SK-N-DZ (cell line): ENCODE data around the gene VPS16.
"Not testable (repeated sequence)": the region's sequence is repeated elsewhere in the genome, so short reads cannot be mapped to it uniquely, and the experiment has no call there.

Source experiments
- DNase-seq: peaks from one replicate; pipeline ENCODE4 v3.0.0-alpha.2; 2015; ENCODE audit warnings: low spot score

VPS16 gene

GRCh38 chr20:2806351-2806701, 34.2 kb upstream of the VPS16 start:
- DNase-seq: no peak

GRCh38 chr20:2807019-2807418, 33.5 kb upstream of the VPS16 start:
- DNase-seq: no peak

DNA sequence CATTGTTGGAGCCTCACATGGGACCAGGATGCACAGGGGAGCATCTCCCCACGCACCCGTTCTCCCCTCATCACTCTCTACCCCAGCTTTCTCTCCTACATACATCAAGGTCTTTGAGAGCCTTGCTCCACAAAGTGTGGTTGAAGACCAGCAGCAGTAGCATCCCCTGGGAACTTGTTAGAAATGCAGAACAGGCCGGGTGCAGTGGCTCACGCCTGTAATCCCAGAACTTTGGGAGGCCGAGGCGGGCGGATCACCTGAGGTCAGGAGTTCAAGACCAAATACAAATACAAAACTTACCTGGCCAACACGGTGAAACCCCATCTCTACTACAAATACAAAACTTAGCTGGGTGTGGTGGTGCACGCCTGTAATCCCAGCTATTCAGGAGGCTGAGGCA, 32.6 kb upstream of the VPS16 start:
- DNase-seq: not testable (repeated sequence)

GRCh38 chr20:2809690-2810089, 30.9 kb upstream of the VPS16 start:
- no peak for DNase-seq

GRCh38 chr20:2812189-2812588, 28.4 kb upstream of the VPS16 start:
- no peak for DNase-seq

DNA sequence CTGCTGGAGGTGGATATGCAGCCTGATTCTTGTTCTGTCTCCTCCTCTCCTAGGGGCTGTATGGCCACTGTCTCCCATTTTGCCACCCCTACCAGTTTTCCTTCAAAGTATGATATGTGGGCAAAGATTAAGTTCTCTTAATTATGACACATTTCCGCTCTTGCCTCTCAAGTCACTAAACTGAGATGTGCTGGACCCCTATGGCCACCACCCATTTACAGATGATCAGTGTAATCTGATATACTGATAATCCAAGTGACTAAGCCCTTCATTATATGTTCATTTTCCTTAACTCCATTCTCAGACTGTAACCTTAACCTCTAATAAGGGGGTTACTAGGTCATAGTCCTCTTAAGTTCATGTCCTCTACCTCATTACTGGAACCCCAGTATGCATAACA, 26.5 kb upstream of the VPS16 start:
- DNase-seq: no peak

- DNase-seq: peak; percentile 54
These were observed 25.9 kb upstream of the VPS16 start, which contains the start of gene C20orf141 for GRCh38 chr20:2814587-2815051. Gene C20orf141 (plus strand): TSS chr20:2814987. CDS start chr20:2815185, 198 bp downstream.

GRCh38 chr20:2815242-2815900, 25.2 kb upstream of the VPS16 start:
- no peak for DNase-seq

GRCh38 chr20:2816030-2816582, 24.4 kb upstream of the VPS16 start, which contains the start of gene TMEM239:
Gene TMEM239 (plus strand): TSS chr20:2816364. CDS start chr20:2816555, 191 bp downstream.
- DNase-seq: no peak

- DNase-seq: no peak
These were observed 23.8 kb upstream of the VPS16 start for GRCh38 chr20:2816583-2817340.

GRCh38 chr20:2817341-2817726, 23.2 kb upstream of the VPS16 start:
- no peak for DNase-seq

- DNase-seq: no peak
These were observed 22.5 kb upstream of the VPS16 start for GRCh38 chr20:2817891-2818595.

DNA sequence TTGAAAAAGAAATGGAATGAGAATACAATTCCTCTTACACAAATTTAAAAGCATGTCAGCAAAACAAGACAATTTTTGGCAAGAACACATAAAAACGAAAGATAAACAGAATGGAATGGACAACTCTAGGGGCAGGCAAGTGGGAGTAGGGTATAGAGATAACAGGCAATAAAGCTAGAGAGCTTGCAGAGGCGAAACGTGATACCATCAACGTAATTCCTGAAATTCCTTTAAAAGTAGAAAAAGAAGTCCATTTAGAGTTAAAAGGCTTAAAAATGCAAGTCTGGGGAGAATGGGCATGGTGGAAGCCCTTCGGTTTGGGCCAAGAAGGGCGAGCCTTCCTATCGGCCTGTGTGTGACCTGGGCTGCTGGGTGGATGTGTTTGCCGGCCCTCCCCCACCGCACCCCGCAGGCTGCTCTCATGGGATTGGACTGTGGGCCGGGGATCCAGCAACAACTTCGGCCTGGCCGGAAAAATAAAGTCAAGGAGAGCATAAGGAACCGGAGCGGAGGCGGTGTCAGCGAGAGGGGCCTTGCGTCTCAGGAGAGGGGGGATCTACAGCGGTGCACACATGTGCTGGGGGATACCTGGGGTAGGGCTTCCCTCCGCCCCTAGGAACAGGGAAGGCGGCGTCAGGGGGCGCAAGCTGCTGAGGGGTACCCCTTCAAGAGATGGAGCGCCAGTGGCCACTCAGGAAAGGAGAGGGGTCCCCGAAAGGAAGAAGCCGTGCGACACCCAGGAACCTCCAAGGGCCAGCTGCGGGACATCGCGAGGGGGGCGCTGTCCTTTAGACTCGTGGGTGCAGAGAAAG, 20.3 kb upstream of the VPS16 start:
- DNase-seq: no peak

DNA sequence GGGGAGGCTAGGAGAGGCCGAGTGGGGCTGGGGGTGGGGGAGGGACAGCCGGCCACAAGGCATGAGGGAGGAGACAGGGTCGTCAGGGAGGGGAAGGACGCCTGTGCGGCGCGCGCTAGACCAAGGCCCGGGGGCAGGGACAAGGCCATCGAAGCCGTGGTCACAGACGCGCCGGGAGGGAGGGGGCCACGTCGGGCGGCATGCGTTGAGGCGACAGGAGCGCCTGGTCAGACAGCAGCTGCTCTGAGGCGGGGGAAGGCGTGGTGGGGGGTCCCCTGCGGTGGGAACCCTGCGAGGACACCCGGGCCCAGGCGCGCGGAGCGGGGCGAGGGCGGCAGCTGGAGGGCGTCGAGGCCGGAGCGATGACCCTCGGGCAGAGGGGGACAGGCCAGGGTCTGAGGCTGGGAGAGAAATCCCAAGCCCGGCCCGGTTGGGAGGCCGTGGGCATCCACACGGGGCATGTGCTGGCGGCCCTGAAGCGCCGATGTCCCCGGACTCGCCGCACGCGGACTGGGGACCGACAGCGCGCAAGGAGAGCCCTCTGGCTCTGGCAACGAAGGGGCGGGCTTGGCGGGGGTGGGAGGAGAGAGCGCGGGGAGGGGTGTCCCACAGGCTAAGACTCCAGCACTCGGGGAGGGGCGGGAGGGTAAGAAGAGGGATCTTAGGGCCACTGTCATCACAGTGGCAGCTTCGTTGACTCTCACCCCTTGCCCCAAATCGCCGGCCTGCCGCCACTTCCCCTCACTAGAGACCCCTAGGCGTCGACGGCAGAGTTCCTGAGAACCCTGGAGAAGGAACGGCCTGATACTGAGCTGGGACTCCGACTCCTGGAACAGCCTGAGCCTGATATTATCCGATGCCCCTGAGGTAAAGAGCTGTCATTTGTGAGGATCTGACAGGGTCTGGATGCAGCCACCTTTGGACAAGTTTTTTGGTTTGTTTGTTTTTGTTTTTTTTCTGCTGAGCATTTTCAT, 19.4 kb upstream of the VPS16 start:
- DNase-seq: no peak

DNA sequence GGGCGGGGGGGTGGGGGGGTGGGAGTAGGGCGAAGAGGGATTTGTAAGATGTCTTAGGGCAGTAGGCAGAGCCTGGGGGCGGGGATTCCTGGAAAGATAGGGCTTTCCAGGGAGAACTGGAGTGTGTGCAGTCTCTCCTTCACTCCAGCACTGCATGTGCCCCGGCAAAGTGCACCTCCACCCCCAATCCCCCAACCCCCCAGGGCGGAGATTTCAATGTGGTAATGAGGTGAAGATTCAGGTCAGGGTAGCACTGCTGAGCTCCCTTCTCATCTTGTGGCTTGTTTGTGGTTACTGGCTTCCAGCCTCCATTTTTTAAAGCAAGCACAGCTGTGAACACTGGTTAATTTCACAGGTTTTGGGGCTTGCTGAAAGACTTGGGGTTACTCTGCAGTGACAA, 18.5 kb upstream of the VPS16 start:
- no peak for DNase-seq

GRCh38 chr20:2825761-2826160, 14.8 kb upstream of the VPS16 start:
- DNase-seq: no peak

- DNase-seq: no peak
These were observed 13.9 kb upstream of the VPS16 start for GRCh38 chr20:2826655-2827054.

- DNase-seq: no peak
These were observed 11.2 kb upstream of the VPS16 start for GRCh38 chr20:2829376-2829775.

GRCh38 chr20:2831206-2831605, 9.3 kb upstream of the VPS16 start:
- DNase-seq: not testable (repeated sequence)

DNA sequence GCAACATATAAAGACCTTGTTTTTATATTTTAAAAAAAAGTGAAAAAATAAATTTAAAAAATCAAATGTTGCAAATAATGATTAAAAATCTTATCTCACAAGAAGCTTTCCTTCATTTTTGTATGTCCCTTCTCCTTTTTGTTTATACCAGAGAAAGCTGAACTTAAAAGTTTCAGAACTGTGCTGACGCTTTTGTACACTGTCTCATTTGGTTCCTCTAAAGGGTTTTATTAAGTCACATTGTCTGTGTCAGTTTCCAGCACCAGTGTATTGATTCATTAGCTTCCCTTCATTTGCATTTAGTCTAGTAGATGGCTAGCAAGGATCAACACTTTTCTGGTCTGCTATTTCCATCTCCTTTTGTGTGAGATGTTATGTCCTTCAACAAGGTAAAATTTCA, 6.8 kb upstream of the VPS16 start:
- DNase-seq: no peak
